ENCODE measurements around the gene ALPI. TPM values are rescaled to one million over a fixed set of nuclear protein-coding genes. Genes with fewer than 3 reads are reported as not detected.
"Not testable (repeated sequence)": the region's sequence is repeated elsewhere in the genome, so short reads cannot be mapped to it uniquely, and the experiment has no call there.

Gene ALPI
- total RNA-seq, 1 experiment from 2014 or later: not detected

DNA sequence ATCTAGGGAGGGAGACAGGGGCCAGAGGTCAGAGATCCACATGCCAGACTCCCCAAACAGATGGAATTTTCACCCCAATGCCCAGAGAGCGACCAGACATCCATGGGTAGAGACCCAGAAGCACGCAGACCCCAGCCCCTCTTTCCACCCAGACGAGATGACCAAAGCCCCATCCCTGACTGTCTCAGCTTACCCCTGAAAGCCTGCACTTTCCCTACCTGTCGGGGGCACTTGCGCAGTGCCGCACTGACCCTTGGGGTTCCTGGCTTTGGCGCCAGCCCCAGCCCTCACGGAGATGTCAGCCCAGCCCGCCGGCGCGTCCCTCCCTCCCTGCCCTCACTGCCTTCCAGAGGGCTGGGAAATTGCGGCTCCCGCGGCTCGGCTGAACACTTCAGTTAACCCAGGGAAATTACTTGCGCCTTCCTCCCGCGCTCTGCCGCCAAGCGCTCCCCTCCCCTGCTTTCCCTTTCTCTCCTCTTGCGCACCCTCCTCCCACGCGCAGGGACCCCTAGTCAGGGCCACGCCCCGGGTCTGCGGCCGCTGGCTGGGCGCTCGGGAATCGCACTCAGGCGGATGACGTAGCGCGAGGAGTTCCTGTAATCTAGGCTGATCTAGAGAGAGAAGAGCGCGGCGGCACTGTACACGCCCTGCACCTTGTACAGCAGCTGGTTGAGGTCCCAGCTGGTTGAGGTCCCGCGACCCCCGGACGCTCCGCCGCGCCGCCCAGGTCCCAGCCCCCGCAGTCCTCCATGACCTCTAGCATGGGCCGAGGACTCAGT lies 37.3 kb upstream of the ALPI start:
- H3K27me3 ChIP-seq: peaks cover 29% of the 10 kb centered on the region
- H3K4me3 ChIP-seq: peak overlapping the region; percentile 29
- H3K36me3 ChIP-seq: no peaks in the 10 kb centered on the region
- peak; percentile 59 for DNase-seq
- H3K9me3 ChIP-seq: peaks cover 8% of the 10 kb centered on the region

DNA sequence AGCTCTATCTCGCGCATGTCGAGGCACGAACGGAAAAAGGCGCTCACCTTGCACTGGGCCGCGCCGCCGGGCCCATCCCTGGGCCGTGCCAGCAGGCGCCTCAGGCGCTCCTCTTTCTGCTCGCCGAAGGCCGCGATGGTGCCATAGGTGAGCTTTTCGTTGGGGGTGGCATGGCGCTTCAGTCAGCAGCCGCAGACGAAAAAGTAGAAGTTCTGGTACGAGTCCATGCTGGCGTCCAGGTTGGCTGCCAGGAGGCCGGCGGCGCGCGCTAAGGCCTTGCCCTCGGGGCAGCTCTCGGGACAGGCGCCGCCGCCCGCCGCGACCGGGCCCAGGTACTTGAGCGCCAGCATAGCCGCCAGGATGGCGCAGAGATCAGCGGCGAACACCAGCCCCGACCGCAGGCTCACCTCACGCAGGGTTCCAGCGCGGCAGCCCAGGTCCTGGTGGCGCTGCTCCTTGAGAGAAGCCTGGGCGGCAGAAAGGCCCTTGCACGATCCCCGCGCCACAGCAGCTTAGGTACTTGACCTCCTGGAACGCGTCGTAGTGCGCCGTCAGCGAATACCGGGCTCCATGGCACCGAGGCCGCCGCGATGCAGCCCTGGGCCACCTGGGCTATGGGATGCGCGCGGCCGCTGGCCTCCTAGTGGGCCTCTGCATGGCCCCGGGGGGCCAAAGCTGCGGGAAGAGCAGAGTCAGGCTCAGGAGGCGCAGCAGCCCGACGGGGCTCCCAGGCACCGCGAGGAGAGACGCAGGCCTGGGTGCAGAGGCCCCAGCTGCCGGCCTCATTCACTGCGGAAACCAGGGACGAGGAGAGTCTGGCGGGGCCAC lies 36.5 kb upstream of the ALPI start:
- Histone ChIP-seq H3K9me3 (peaks cover 8% of the 10 kb centered on the region), H3K4me3 (no peak overlapping the region; the same call in 1 of the 2 replicates), H3K27me3 (peaks cover 29% of the 10 kb centered on the region), H3K36me3 (no peaks in the 10 kb centered on the region)
- DNase-seq: no peak

GRCh38 chr2:232420073-232420454 lies 35.9 kb upstream of the ALPI start:
- no peak overlapping the region for H3K4me3 ChIP-seq
- no peak for DNase-seq
- peaks cover 8% of the 10 kb centered on the region for H3K9me3 ChIP-seq
- H3K36me3 ChIP-seq: no peaks in the 10 kb centered on the region
- peaks cover 29% of the 10 kb centered on the region for H3K27me3 ChIP-seq

- H3K4me3 ChIP-seq: 0 out of 2 replicates have a peak overlapping the region, but pooled peaks have one; percentile 16
- no peaks in the 10 kb centered on the region for H3K36me3 ChIP-seq
- H3K9me3 ChIP-seq: peaks cover 8% of the 10 kb centered on the region
- peaks cover 29% of the 10 kb centered on the region for H3K27me3 ChIP-seq
- DNase-seq: peak; percentile 29
Measured at GRCh38 chr2:232420463-232421188, 35.3 kb upstream of the ALPI start.

DNA sequence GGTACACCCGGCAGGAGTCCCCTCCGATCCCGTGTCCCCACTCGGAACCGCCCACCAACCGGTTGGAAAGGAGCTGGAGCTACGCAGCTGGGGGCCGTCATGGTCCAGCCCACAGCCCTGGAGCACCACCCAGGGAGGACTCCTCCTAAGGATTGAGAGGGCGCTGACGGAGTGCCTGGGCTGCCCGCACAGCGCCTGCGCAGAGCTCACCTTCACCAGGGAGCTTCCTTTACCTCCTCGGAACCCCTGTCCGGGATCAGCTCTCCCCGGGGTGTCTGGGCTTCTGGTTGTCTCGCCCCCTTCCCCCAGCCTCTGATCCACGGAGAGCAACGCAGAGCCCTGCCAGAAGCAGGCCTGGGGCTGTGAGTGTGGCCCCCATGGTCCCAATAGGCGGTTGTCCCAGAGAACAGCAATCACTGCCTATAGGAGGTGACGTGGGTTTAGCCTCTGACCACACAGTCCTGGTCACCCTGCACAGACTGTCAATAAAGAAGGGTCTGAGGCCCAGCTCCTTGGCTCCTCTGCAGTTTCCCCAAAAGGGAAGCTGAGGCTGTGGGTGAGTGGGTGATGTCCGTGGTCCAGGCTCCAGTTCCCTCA lies 34.7 kb upstream of the ALPI start:
- no peaks in the 10 kb centered on the region for H3K36me3 ChIP-seq
- DNase-seq: no peak
- H3K27me3 ChIP-seq: peaks cover 29% of the 10 kb centered on the region
- H3K9me3 ChIP-seq: peaks cover 8% of the 10 kb centered on the region
- H3K4me3 ChIP-seq: no peak overlapping the region

DNA sequence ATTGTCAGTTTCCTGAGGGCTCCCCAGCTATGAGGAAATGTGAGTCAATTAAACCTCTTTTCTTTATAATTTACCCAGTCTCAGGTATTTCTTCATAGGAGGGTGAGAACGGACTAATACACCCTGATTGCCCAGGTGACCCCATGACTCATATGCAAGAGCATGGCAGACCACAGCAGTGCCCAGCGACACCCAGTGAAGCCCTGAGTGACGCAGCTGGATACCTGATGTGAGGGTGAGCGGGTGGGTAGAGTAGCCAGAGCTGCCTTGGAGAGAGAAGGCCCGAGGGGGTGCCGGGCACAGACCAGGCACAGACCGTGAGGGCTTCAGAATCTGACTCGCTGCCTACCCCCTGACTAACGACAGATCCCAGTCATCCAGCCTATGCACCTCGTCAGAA lies 33.9 kb upstream of the ALPI start:
- H3K4me3 ChIP-seq: no peak overlapping the region
- H3K9me3 ChIP-seq: peaks cover 8% of the 10 kb centered on the region
- H3K27me3 ChIP-seq: peaks cover 29% of the 10 kb centered on the region
- no peak for DNase-seq
- H3K36me3 ChIP-seq: no peaks in the 10 kb centered on the region

- H3K36me3 ChIP-seq, H3K9me3 ChIP-seq, DNase-seq, H3K4me3 ChIP-seq: not testable (repeated sequence)
- peaks cover 29% of the 10 kb centered on the region for H3K27me3 ChIP-seq
Measured at GRCh38 chr2:232422996-232423395, 33.0 kb upstream of the ALPI start.

DNA sequence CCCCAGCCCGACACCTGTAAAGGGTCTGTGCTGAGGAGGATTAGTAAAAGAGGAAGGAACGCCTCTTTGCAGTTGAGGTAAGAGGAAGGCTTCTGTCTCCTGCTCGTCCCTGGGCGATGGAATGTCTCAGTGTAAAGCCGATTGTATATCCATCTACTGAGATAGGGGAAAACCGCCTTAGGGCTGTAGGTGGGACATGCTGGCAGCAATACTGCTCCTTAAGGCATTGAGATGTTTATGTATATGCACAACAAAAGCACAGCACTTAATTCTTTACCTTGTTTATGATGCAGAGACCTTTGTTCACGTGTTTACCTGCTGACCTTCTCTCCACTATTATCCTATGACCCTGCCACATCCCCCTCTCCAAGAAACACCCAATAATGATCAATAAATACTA lies 32.5 kb upstream of the ALPI start:
- peaks cover 28% of the 10 kb centered on the region for H3K27me3 ChIP-seq
- H3K36me3 ChIP-seq, DNase-seq, H3K4me3 ChIP-seq, H3K9me3 ChIP-seq: not testable (repeated sequence)

GRCh38 chr2:232431705-232432590 lies 24.0 kb upstream of the ALPI start:
- Histone ChIP-seq H3K27me3 (no peaks in the 10 kb centered on the region), H3K9me3 (no peaks in the 10 kb centered on the region), H3K36me3 (no peaks in the 10 kb centered on the region), H3K4me3 (no peak overlapping the region)
- no peak for DNase-seq

DNA sequence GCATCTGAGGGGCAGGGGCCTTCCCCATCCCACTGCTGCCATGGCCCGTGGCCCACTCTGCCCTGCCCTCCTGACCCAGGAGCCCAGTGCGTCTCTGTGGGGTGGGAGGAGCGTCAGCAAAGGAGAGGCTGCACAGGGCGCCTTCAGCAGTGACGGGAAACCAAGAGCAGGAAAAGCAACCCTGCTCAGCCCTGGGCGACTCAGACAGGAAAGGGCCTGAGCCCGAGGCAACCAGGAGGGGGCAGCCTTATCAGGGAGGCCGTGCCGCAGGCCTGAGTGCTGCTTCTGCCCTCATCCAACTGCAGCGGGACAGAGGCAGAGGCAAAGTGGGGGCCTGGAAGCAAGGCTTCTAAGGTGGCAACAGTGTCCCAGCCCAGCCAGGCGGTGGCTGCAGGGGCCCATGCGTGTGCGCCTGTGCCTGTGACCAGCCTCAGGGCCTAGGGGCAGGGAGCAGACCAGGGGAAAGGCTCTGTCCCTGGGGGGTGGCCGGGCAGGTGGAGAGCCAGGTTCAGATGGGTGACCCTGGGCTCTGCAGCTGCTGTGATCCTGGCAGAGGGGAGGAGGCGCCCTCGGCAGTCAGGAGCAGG lies 23.3 kb upstream of the ALPI start:
- H3K27me3 ChIP-seq: no peaks in the 10 kb centered on the region
- no peak overlapping the region for H3K4me3 ChIP-seq
- no peak for DNase-seq
- H3K9me3 ChIP-seq: no peaks in the 10 kb centered on the region
- no peaks in the 10 kb centered on the region for H3K36me3 ChIP-seq

DNA sequence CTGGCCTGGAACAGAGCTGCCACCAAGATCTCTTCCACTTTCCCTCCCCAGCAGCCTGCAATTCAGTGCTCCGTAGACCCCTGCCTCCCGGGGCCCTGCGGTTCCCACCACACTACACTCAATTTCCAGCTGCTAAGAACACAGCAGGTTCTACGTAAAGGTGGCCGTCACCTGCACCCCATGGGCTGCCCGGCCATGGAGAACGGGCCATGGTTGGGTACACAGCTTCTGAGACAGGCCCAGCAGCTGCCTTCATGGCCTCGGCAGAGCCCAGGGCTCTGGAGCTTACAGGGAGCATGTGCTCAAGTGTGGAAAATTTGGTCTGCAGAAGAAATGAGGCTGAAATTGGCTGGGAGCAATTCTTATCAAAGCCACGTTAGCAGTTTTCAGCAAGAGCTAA lies 22.3 kb upstream of the ALPI start:
- not testable (repeated sequence) for H3K27me3 ChIP-seq, H3K9me3 ChIP-seq, DNase-seq, H3K4me3 ChIP-seq, H3K36me3 ChIP-seq

- Histone ChIP-seq H3K4me3 (no peak overlapping the region), H3K27me3 (no peaks in the 10 kb centered on the region), H3K36me3 (no peaks in the 10 kb centered on the region)
Measured at GRCh38 chr2:232434091-232434490, 21.9 kb upstream of the ALPI start.

GRCh38 chr2:232434563-232435374 lies 21.2 kb upstream of the ALPI start:
- H3K9me3 ChIP-seq: no peaks in the 10 kb centered on the region
- no peak overlapping the region for H3K4me3 ChIP-seq
- no peaks in the 10 kb centered on the region for H3K27me3 ChIP-seq
- no peak for DNase-seq
- H3K36me3 ChIP-seq: no peaks in the 10 kb centered on the region

More at GRCh38 chr2:232434091-232434490, 21.9 kb upstream of the ALPI start:
- no peaks in the 10 kb centered on the region for H3K9me3 ChIP-seq
- DNase-seq: no peak

DNA sequence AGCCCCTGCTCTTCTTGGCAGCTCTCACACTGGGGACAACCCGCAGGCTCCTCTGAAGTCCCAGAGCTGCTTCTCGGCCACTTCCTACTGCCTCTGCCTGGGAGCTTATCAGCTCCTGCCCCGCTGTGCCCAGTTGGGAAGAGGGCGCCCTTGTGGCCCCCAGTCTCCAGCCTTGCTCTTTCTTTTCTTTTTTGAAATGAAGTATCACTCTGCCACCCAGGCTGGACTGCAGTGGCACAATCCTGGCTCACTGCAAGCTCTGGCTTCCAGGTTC lies 20.6 kb upstream of the ALPI start:
- H3K36me3 ChIP-seq: no peaks in the 10 kb centered on the region
- no peak overlapping the region for H3K4me3 ChIP-seq
- no peaks in the 10 kb centered on the region for H3K27me3 ChIP-seq
- H3K9me3 ChIP-seq: no peaks in the 10 kb centered on the region
- DNase-seq: no peak

- Histone ChIP-seq H3K9me3 (no peaks in the 10 kb centered on the region), H3K27me3 (no peaks in the 10 kb centered on the region), H3K36me3 (no peaks in the 10 kb centered on the region), H3K4me3 (no peak overlapping the region)
- no peak for DNase-seq
Measured at GRCh38 chr2:232435805-232436204, 20.1 kb upstream of the ALPI start.
